HEK293T (cell line): ENCODE results near the gene BCO2.

Experiments
- CTBP1 ChIP-seq: fragments of 450-650 bp; IDR thresholded peaks from 2 replicates; pipeline ENCODE4 v1.6.1; 2016; ENCODE audit warnings: borderline replicate concordance
- ELF4 ChIP-seq: fragments of 450-650 bp; IDR thresholded peaks from 2 replicates; pipeline ENCODE4 v1.6.1; 2017; ENCODE audit warnings: antibody characterized with exemption
- FOXA1 ChIP-seq: fragments of 450-650 bp; IDR thresholded peaks from 2 replicates; pipeline ENCODE4 v1.6.1; 2016; ENCODE audit warnings: mild to moderate bottlenecking
- FOXK2 ChIP-seq: fragments of 450-650 bp; IDR thresholded peaks from 2 replicates; pipeline ENCODE4 v1.6.1; 2016; ENCODE audit warnings: mild to moderate bottlenecking
- HDGF ChIP-seq: fragments of 450-650 bp; IDR thresholded peaks from 2 replicates; pipeline ENCODE4 v1.6.1; 2017; ENCODE audit warnings: antibody characterized with exemption, borderline replicate concordance
- L3MBTL2 ChIP-seq: fragments of 450-650 bp; conservative IDR thresholded peaks from 2 replicates; pipeline ENCODE4 v1.6.1; 2016; ENCODE audit warnings: mild to moderate bottlenecking
- NFRKB ChIP-seq: fragments of 450-650 bp; IDR thresholded peaks from 2 replicates; pipeline ENCODE4 v1.6.1; 2016; ENCODE audit warnings: mild to moderate bottlenecking, moderate library complexity
- SP1 ChIP-seq: fragments of 450-650 bp; IDR thresholded peaks from 2 replicates; pipeline ENCODE4 v1.6.1; 2017
- TARDBP ChIP-seq: fragments of 450-650 bp; IDR thresholded peaks from 2 replicates; pipeline ENCODE4 v1.6.1; 2016
- ZNF384 ChIP-seq: fragments of 450-650 bp; IDR thresholded peaks from 2 replicates; pipeline ENCODE4 v1.6.1; 2016
- TF ChIP-seq, protein P1 (sequence below): fragments of 450-650 bp; IDR thresholded peaks from 2 replicates; pipeline ENCODE4 v1.6.1; 2016

DNA sequence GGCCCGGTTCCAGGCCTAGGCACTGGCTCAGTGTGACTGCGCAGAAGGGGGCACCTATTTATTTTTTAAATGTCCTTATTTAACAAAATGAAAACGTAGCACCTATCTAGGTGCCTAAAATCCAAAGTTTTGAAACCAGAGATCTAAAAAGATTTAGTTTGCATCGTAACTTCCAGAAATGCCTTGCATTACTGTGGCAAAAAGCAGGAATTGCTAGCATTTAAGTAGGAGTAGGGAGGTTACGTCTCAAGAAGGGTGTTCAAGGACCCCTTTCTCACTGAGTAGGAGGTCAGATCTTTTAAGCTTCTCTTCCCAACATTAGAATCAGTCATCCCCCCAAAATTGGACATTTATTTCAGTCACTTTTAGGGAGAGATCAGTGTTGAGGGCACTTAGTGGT, 93.1 kb downstream of the BCO2 start:
- TF ChIP-seq FOXA1: no peak
- no peak for TF ChIP-seq SP1
- TF ChIP-seq TARDBP: no peak
- TF ChIP-seq FOXK2: no peak
- TF ChIP-seq, protein P1, sequence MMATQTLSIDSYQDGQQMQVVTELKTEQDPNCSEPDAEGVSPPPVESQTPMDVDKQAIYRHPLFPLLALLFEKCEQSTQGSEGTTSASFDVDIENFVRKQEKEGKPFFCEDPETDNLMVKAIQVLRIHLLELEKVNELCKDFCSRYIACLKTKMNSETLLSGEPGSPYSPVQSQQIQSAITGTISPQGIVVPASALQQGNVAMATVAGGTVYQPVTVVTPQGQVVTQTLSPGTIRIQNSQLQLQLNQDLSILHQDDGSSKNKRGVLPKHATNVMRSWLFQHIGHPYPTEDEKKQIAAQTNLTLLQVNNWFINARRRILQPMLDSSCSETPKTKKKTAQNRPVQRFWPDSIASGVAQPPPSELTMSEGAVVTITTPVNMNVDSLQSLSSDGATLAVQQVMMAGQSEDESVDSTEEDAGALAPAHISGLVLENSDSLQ: no peak
- no peak for TF ChIP-seq ZNF384
- no peak for TF ChIP-seq CTBP1
- TF ChIP-seq L3MBTL2: no peak
- TF ChIP-seq ELF4: no peak
- TF ChIP-seq NFRKB: no peak
- TF ChIP-seq HDGF: no peak
